GM12873 (cell line): ENCODE data around the gene ACSF3.

Experiments used
- TF ChIP-seq, protein P1 (sequence below): IDR thresholded peaks from 2 replicates; pipeline ENCODE4 v1.5.1; 2012; ENCODE audit warnings: low read depth, mild to moderate bottlenecking, moderate library complexity, low read length, control low read depth; ENCODE audit not compliant: insufficient read depth; ENCODE audit errors: missing control alignments

ACSF3 gene

DNA sequence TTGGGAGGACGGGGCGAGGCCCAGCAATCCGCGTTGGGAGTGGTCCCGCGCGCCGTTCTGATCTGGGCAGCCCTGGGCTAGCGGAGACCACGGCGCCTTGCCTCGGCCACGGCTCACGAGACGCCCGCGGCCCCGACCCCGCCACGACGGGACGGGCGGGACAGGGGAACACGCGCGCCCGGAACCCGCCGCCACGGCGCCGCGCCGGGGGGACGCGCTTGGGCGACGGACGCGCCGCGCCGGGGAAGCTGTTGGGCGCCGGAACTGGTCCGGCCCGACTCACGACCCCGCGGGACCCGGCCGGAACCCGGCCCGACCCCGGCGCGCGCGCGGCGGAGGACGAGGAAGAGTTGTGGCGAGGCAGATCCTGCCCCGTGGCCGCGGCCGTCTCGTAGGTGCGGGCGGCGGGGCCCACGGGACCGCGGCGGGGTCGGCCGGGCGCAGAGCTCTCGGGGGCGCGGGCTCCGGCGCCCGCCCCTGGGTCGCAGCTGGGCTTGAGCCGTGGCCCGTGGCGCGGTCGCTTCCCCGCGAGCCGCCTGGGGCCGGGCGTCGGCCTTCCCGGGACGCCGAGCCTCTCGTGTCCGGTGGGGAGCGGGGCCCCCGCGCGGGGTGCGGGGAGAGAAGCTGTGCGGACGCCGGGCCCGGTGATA lies at the start of gene ACSF3:
Gene ACSF3 (plus strand): TSS at position 251 of the 650 bp plus-strand sequence. CDS start 6,830 bp downstream, outside the sequence.
- TF ChIP-seq, protein P1, sequence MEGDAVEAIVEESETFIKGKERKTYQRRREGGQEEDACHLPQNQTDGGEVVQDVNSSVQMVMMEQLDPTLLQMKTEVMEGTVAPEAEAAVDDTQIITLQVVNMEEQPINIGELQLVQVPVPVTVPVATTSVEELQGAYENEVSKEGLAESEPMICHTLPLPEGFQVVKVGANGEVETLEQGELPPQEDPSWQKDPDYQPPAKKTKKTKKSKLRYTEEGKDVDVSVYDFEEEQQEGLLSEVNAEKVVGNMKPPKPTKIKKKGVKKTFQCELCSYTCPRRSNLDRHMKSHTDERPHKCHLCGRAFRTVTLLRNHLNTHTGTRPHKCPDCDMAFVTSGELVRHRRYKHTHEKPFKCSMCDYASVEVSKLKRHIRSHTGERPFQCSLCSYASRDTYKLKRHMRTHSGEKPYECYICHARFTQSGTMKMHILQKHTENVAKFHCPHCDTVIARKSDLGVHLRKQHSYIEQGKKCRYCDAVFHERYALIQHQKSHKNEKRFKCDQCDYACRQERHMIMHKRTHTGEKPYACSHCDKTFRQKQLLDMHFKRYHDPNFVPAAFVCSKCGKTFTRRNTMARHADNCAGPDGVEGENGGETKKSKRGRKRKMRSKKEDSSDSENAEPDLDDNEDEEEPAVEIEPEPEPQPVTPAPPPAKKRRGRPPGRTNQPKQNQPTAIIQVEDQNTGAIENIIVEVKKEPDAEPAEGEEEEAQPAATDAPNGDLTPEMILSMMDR = no peak

DNA sequence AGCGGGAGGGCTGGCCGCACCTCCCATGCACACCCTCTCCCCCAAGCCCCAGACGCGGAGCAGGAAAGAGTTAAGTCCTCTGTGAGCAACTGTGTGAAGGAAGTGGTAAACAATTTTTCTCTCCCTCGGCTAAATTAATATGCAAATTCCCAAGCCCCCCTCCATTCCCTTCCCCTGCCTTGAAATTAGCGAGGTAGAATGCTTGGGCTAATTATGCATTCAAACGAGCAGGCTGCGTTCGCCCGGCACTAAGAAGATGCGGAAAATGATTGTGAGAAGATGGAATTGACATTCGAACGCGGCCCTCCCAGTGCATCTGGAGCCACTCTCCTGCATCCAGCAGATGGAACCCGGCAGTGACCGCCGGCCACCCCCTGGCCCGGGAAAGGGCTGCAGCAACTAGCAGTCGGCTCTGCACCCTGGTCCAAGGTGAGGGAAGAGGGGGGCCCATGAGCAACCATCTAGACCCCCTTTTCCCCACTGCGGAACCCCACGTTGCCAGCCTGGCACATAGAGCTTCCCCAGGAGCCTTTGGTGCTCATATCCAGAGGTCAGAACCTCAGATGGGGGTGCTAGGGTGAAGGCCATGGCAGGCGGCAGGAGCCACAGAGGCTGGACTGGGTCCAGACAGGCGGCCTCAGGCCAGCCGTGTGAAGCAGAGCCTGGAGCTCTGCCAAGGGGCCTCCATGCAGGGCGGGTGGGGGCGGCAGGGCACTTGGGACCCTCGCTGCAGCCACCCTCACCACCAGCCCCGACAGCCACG lies 49.1 kb upstream of the ACSF3 start:
- TF ChIP-seq, protein P1 = no peak

DNA sequence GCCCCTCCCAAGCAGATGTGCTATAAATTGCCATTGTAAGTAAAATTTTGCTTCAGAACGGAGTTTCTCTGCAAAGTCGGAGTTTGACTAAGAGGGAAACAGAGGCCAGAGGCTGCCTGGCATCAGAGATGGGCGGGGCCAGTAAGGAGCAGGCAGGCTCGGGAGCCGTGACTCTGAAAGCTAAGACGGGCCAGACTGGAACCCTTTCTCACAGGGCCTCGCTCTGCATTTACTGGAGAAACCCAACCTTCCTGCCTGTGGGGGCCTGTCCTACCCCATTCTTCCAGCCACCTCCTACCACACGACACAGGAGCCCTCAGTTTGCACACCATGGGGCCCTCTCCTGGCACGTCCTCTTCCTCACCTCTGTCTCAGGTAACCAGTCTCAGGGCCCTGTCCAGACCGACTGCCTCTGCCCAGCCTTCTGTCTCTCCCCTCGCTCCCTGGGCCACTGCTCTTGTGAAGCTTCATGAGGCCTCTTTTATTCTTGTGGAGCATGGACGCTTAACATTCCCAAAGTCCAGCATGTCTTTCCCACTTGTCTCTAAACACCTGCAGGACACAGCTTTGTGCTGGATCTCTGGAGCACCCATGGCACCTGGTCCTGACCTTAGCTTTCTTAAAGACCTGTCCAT lies 48.4 kb upstream of the ACSF3 start:
- TF ChIP-seq, protein P1 = no peak

DNA sequence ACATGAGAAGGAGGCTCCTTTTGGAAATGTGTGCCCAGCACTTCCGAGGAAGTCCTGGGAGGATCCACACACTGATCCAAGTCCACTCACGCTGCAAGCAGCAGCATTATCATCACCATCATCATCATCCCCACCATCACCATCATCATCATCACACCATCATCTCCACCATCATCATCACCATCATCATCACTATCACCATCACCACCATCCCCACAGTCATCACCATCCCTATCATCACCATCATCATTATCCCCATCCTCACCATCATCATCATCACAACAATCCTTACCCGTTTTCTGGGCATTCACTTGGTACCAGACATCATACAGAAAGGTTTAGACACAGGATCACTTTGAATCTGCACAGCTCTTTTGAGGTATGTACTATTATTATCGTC lies 47.8 kb upstream of the ACSF3 start:
- TF ChIP-seq, protein P1 = no peak

DNA sequence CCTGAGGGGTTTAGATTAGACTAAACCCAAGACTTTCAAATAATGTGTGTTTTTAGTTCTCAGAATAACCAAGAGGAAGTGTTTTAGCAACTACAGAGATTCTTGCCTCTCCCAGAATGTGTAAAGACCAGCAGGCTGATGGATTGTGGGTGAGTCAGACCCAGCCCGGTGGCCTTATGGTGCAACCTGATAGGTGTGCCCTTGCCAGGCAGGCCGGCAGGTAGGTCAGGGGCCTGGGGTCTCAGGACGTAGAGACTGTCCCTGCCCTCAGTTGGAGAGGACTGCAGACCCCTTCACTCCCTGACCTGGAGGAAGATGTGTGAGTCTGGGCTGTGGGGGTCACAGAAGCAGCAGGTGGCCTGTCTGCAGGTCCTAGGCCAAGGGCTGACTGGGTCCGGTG lies 47.2 kb upstream of the ACSF3 start:
- TF ChIP-seq, protein P1 = no peak

DNA sequence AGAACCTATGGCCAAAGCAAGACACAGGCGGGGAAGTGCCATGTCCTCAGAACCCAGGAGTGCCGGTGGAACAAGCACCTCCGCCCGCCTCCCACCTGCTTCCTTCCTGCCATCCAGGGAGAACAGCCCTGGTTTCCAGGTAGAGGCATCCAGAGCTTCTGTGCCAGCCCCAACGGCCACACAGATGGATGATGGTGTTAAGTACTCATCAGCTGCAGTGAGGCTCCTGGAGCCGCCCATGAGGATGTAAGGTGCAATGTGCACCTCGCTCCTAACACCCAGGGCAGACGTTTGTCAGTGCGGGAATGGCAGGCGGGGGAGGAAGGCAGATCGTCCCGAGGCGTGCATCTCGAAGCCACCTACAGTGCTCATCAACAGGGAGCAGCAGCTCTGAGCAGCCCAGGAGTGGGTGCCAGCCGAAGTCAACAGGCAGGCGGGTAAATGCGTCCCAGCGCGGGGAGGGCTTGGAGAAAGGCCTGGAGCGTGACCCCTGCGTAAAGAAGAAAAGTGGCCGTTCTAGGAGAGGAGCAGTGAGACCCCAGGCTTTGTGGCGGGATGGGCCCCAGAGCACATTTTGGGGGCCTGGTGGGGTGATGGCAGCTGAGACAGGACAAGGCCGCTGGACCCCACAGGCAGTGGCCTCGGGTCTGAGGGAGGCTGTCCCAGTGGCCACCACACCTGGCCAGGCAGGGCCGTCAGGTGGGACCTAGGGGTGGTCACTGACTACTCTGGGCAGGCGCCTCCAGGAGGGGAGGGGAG lies 46.1 kb upstream of the ACSF3 start:
- TF ChIP-seq, protein P1 = no peak
